SK-N-SH (cell line): ENCODE data around the gene NBEA.

Source experiments
- EZH2phosphoT487 ChIP-seq: fragments of 200-600 bp; sonication (generic); IDR thresholded peaks from 2 replicates; pipeline ENCODE4 v1.6.1; 2017; ENCODE audit warnings: low read depth, mixed run types, mild to moderate bottlenecking, antibody characterized with exemption, moderate library complexity, borderline replicate concordance
- RAD21 ChIP-seq: IDR thresholded peaks from 2 replicates; pipeline ENCODE4 v1.6.1; 2012; ENCODE audit warnings: mild to moderate bottlenecking, low read length
- TF ChIP-seq, protein P1 (sequence below): fragments of 200-600 bp; sonication (generic); IDR thresholded peaks from 2 replicates; pipeline ENCODE4 v1.6.1; 2017; ENCODE audit warnings: antibody characterized with exemption, mild to moderate bottlenecking, moderate library complexity

DNA sequence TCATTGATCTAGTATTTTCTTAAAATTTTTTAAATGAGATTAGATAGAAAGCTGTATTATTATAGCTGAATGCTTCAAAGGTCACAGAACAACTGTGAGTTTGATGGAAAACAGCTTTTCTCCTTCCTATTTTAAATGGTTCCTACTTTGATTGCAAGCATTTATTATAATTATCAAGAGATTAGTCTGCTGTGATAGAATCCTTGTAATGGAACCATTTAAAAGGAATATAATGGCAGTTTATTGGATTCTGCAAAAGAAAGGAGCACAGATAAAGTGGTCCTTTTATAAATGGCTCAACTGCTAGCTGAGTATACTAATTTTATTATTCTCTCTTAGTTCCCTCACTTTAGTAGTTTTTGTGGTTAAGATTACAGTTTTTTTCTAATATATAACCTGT lies 447.5 kb downstream of the NBEA start:
- TF ChIP-seq, protein P1, sequence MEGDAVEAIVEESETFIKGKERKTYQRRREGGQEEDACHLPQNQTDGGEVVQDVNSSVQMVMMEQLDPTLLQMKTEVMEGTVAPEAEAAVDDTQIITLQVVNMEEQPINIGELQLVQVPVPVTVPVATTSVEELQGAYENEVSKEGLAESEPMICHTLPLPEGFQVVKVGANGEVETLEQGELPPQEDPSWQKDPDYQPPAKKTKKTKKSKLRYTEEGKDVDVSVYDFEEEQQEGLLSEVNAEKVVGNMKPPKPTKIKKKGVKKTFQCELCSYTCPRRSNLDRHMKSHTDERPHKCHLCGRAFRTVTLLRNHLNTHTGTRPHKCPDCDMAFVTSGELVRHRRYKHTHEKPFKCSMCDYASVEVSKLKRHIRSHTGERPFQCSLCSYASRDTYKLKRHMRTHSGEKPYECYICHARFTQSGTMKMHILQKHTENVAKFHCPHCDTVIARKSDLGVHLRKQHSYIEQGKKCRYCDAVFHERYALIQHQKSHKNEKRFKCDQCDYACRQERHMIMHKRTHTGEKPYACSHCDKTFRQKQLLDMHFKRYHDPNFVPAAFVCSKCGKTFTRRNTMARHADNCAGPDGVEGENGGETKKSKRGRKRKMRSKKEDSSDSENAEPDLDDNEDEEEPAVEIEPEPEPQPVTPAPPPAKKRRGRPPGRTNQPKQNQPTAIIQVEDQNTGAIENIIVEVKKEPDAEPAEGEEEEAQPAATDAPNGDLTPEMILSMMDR, result no peak
- TF ChIP-seq RAD21 (peak; percentile 26; the same call in 1 of the 2 replicates), EZH2phosphoT487 (no peak)
